Mammary epithelial cell (primary cell): ENCODE results near the gene CCHCR1.

Experiments used
- CTCF ChIP-seq, 2 donors: IDR thresholded peaks in 1 of 2; conservative IDR thresholded peaks in 1 of 2; 2 replicates each; pipeline ENCODE4 v1.5.1; 2011 to 2012; ENCODE audit warnings: inconsistent platforms in 2 of 2, low read length in 2 of 2, mild to moderate bottlenecking in 2 of 2, control low read depth in 1 of 2, low read depth in 1 of 2; ENCODE audit not compliant: insufficient read depth in 1 of 2; ENCODE audit errors: extremely low read depth in 1 of 2
- EZH2 ChIP-seq: IDR thresholded peaks from 2 replicates; pipeline ENCODE4 v1.6.1; 2012; ENCODE audit warnings: low read length, inconsistent platforms, borderline replicate concordance

GRCh38 chr6:31202259-31203166 lies 44.9 kb upstream of the CCHCR1 start:
- TF ChIP-seq CTCF (conservative IDR thresholded peaks at IDR 0.05 in 1 of 2, IDR thresholded peaks at IDR 0.05 in 1 of 2; ENCODE audit: extremely low read depth in 1 of 2, insufficient read depth in 1 of 2, low read depth in 1 of 2, low read length in 2 of 2), result no peak
- no peak for TF ChIP-seq EZH2
